SHP77 (cell line): ENCODE results near the gene NAXD.
"Not testable (repeated sequence)": the region's sequence is repeated elsewhere in the genome, so short reads cannot be mapped to it uniquely, and the experiment has no call there.

Experiments
- DNase-seq, 2 experiments: peaks; one replicate each; lab custom pipeline; 2025; lab: John Stamatoyannopoulos, UW

Gene NAXD

DNA sequence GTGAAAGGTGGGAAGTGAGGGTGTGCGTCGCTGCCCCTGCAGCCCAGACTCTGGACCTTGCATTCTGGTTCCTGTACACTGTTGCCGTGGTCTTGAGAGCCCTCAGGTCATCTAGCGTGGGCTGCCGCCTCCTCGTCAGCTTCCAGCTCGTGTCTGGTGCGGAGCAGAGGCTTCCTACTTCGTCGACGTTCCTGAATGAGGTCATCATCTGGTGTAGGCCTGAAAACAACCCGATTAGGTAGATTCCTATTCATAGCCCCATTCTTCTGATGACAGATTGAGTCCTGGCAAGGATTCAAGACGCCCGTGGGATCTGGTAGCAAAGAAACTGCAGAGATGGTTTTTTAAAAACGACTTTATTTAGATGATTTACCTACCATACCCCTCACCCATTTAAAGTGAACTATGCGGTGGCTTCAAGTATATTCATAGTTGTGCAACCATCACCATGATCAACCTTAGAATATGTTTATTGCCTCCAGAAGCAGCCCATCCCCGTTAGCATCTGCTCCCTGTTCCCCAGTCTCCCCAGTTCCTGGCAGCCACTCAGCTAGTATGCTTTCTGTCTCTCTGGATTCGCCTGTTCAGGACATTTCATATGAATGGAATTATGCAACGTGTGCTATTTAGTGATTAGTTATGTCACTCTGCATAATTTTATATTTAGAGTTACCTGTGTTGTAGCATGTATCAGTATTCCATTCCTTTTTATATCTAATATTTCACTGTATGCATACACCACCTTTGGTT is 13.8 kb downstream of the NAXD start:
- no peak for DNase-seq

DNA sequence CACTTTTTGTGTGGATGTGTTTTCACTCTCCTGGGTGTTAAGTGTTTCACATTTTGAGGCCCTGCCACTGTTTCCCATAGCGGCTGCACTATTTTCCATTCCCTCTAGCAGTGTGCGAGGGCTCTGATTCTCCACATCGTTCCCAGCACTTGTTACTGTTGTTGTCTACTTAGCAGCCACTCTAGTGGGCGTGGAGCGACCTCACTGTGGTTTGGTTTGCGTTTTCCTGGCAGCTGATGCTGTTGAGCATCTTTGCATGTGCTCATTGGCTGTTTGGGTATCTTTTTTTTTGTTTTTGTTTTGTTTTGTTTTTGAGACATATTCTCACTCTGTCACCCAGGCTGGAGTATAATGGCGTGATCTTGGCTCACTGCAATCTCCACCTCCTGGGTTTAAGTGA is 14.4 kb downstream of the NAXD start:
- DNase-seq: no peak

DNA sequence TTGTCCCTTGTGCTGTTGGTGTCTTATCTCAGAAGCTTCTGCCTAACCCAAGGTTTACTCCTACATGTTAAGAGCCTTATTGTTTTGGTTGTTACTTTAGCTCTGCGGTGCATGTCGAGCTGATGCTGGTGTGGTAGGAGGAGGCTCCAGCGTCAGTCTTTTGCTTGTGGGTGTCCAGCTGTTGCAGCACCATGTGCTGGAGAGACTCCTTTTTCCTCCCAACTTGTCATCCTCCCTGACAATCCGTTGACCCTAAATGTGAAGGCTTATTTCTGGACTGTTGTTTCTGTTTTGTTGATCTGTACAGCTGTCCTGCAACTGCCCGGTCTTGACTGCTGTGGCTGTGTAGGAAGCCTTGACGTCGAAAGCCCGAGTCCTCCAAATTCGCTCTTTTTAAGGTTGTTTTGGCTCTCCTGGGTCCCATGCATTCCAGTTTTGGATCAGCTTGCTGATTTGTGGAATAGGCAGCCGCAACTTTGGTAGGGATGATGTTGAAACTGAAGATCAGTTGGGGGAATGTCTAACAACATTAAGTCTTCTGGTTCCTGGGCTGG is 15.3 kb downstream of the NAXD start:
- DNase-seq: no peak

DNA sequence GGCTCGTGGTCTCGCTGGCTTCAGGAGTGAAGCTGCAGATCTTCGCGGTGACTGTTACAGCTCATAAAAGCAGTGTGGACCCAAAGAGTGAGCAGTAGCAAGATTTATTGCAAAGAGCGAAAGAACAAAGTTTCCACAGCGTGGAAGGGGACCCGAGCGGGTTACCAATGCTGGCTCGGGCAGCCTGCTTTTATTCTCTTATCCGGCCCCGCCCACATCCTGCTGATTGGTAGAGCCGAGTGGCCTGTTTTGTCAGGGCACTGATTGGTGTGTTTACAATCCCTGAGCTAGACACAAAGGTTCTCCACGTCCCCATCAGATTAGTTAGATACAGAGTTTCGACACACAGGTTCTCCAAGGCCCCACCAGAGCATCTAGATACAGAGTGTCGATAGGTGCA is 16.9 kb downstream of the NAXD start:
- DNase-seq: not testable (repeated sequence)

DNA sequence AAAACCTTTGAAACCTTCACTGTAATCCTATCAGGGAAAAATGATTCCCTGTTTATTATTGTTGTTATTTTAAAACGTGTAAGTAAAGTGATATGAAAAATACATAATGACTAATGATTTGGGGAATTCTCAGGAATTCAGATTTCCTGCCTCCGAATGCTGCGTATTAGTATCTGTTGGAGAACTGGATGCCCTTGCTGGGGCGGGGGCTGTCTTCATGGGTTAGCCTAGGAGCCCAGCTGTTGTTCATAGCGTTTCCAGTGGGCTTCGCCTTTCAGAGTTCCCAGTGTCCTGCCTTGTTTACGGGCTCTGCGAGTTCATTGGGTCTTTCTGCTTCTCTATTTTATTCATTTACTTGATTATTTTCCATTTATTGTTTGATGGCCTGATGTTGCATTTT is 18.4 kb downstream of the NAXD start:
- no peak for DNase-seq

DNA sequence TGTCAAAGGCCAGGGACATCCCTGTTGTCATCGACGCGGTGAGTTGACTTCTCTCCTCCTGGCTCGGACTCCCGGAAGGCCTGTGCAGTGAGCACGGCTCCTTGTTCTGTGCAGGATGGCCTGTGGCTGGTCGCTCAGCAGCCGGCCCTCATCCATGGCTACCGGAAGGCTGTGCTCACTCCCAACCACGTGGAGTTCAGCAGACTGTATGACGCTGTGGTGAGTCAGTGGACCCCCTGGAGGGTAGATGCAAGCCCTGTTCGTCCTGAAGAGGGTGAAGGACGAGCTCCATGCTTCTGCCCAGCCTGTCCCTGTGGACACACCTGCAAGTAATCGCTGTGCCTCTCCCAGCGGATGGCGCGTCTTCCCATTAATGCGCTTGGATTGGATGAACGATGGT is 19.2 kb downstream of the NAXD start:
- DNase-seq: no peak

DNA sequence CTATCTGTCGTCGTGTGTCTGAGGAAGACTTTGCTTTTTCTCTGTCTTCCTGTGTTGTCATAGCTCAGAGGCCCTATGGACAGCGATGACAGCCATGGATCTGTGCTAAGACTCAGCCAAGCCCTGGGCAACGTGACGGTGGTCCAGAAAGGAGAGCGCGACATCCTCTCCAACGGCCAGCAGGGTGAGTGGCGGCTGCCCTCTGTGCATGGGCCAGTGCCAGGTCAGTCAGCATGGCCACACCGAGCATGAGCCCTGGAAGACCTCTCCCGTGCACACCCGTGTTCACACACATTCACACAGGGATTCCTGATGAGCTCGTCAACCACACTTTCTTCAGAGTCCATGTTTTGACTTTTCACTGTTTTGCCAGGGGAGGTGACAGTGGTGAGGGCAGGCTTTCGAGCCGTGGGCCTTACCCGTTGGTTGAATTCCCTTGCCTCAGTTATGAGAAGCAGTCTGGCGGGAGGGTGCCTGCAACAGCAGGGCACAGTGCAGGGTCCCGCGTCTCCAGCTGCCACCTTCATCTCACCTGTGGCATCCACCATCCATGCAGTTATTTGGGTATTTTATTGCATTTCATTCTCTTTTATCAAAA is 20.2 kb downstream of the NAXD start:
- DNase-seq: no peak

DNA sequence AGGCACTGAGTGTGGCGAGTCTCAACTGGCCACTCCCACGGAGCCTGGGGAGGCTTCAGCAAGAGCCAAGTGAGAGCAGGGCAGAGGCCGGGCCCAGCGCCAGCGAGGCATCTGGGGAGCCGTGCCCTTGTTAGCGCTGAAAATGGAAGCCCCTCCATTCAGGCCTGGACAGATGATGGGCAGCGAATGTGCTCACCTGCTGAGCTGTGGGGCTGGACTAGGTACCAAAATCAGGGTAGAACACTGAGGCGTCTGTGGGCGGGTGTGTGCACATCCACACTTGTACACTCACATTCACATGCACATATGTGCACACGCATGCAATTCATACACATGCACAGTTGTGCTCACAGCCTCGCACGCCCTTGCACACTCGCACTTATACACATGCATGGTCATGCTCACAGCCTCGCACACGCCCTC is 20.7 kb downstream of the NAXD start:
- no peak for DNase-seq

DNA sequence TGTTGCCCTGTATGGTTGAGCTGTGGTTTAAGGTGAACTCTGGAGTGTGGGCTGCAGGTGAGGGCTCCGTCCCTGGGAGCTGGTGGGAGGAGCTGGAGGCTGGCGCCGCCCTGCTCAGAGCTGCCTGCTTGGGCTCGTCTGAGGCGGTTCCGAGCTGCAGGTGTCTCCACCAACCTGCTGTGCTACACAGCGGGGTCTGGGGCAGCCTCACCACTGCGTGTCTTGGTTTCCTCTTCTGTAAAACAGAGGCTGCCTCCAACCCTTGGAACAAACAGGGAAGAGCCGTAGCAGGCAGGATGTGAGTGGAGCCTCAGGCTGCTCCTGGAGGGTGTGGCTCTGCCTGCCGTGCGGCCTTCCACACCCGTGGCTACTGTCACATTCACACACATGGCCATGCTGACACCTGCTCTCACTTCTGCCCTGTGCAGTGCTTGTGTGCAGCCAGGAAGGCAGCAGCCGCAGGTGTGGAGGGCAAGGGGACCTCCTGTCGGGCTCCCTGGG is 21.4 kb downstream of the NAXD start:
- DNase-seq: no peak

DNA sequence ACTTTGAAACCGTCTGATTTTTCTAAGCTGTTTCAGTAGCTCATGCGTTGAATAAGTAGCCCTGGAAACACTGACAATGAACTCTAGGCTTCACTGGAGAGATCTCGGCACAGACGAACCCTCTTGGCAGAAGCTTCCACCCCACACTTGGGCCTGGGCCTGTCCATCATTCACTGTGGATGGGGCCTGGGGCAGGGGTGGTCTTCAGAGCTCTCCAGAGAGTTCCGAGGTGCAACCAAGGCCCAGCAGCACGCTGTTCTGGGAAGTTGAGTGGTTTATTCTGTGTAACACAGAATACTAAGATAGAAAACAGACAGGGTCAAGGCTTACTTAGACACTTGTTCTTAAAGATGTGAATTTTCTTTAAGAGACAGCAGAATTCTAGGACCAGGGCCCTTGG is 21.9 kb downstream of the NAXD start:
- no peak for DNase-seq

DNA sequence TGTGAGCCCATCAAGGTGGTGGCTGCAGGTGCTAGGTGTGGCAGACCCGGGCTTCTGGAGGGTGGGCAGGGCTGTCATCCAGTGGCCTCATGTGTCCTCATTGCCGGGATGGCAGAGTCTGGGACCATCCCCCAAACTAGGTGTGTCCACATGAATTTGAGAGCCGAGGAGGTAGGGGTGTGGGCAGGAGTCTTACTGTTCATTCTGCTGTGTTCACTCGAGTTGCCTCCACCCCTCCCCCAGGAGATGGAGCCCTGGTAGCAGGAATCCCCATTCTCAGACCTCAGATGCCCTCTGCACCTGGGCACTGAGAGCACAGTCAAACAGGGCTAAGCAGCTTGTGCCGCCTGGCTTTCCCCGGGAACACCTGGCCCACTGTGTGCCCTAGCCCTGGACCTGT is 22.4 kb downstream of the NAXD start:
- DNase-seq: peak; percentile 51 to 78

DNA sequence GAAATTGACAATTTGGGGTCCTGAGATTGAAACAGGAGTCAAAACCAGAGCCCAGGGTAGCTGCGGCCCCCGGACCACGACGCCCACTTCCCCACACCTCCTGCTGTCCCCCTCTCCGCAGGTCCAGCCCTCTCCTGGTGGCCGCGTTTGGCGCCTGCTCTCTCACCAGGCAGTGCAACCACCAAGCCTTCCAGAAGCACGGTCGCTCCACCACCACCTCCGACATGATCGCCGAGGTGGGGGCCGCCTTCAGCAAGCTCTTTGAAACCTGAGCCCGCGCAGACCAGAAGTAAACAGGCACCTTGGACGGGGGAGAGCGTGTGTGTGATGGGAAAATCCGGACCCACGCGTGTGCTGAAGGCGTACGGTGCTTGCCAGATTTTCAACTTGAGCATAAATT is 22.9 kb downstream of the NAXD start:
- DNase-seq: no peak

DNA sequence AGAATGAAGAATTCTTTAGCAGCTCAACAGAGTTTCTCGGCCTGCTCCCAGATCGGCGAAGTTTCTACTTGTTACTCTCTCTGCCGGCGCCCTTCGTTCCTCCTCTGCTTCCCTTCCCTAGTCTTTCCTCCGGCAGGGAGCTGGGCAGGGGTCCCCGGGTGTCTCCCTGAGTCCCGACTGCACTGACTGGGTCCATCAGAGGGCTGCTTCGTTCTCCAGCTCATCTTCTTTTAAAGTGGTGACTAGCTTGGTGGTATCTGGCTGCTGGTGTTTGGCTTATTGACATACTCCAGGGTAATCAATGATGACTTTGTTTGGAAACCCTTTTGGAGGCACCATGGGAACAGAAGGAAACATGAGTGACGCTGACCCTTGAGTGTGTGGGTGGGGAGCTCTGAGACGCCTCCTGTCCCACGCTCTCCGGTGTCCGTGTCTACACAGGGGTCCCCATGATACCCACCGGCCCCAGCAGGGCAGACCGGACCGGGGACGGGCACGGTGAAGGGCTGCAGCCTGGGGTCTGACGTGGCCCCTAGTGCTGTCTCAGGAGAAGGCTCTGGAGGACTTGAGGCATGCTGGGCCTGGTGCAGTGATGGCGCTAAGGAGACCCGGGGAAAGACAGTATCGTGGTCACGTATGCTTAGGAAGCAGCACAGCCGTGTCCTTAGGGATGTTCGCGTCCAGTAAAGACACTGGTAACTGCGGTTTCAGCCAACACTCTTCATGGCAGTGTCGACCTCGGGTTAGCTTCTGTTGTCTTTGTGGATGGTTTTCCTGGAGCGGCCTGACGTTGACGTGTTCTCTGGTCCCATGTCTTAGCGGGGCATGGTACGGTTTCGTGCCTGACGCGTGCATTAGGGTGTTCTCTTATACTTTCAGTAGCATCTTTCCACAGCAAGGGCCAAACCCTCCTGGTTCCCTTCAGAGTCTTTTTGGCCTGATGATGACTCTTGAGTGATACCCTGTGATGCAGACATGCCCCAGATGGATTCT is 23.8 kb downstream of the NAXD start:
- no peak for DNase-seq

DNA sequence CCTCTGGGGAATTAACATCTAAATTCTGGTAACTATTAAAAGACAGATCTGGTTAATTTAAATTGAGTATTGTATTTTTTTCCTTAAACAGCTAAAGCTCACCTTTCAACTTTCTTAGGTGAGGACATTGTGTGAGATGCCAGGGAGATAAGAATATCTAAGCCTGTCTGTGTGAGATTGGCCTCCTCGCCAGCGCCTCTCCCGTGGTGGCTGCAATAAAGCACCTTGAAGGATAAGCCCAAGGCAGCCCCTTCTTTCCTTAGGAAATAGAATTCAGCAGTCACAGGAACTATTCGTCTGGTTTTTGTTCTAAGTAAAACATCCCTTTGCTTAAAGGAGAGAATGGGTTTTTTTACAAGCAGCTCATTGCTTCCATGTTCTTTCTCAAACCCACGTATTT is 24.6 kb downstream of the NAXD start:
- no peak for DNase-seq

DNA sequence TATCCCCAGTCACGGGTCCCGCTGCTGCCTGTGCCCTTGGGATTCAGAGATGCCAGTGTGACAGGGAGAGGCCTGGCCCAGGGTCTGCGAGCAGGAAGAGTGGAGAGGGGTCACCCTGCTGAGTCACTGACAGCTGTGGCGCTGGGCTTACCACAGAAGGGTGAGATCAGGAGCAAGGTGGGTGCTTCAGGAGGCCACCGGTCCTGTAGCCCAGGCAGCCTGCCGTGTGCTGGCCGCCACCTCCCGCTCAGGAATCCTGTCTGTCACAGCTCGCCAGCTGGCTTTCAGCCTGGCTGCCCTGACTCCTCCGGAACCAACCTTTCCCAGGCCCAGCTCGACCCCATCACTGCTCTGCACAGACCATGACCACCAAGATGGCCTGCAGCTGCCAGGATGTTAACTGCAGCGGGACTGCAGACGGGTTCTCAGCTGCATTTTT is 25.3 kb downstream of the NAXD start:
- peak; percentile 63 to 84 for DNase-seq

DNA sequence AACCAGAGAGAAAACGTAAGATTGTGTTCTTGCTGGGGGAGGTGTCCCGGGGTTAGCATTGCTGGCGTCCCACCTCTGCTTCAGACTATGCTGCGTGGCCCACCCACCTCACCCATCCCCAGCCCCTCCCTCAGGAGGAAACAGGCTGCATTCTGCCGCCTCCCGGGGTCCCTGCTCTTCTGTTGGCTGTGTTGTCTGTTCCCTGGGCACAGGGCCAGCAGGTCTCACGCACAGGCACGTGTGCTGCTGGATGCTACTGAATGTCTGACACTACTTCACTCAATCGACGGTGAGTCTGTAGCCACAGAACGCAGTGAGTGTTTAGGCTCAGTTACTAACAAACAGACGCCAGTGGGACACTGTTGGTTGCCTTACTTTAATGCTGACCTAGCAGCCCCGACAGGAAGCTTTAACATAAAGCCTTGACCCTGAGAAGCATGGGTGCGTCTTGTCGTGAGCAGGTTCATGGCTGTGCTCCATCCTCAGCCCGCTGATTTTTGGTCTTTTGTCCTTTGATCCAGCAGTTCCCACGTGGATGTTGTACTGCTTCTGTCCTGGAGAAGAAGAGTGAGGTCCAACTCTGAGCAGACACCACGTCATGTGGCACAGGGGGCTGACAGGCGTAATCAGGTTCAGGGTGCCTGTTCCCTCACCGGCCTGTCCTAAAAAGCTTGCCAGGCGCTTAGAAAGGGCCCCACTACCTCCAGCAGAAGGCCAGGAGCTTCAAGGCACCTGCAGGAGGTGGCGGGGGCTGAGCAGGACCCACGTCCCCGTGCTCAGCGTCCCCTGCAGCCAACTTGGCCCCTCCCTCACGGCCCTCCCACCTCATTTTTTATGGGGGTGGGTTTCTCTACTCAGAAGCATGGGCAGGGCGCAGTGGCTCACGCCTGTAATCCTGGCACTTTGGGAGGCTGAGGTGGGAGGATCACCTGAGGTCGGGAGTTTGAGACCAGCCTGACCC is 26.0 kb downstream of the NAXD start:
- peak; percentile 89 to 92 for DNase-seq

DNA sequence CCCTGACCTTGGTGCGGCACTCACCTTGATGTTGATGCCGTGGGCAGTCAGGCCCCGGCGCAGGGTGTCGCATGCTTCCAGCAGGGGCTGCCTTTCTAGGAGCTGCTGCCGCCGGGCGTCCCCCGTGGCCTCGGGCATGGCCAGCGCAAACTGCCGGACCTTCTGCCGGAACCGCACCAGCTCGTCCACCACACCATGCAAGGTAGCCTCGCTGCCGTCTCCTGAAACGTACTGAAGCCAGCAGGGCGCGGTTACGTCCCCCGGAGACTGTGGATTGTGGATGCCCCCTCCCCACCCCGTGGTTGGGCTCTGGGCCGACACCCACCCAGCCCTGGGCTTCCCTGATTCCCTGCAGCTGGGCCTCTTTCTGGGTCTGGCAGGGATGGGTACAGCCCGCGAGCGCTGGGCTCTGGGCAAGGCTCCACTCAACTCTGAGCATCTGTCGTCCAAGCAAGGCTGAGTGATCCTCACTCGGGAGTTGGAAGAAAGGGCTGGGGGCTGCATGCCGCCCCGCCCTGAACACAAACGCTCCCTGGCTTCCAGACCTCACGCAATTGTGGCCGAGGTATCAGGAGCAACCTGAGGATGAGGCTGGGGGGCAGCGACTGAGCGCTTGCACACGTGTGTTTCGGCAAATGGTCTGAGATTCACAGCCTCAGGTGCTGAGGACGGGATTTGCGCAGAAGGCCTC is 27.1 kb downstream of the NAXD start:
- DNase-seq: no peak

DNA sequence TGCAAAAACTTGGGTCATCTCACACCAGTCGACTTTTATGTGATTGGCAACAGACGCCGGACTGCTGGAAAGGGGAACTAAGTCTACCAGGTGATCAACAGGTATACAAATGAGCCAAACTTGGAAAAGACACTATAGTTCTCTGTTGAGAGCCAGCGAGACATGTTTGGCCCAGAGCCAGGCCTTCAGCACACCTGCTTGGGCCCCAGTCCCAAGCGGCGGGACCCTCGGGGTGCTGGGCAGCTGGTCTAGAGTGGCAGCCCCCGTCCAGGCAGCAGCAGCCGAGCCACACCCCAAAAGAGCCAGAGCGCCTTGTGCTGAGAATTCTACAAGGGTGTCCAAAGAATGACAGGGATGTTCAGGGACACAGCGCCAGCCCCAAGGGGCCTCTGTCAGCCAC is 28.0 kb downstream of the NAXD start:
- DNase-seq: no peak

DNA sequence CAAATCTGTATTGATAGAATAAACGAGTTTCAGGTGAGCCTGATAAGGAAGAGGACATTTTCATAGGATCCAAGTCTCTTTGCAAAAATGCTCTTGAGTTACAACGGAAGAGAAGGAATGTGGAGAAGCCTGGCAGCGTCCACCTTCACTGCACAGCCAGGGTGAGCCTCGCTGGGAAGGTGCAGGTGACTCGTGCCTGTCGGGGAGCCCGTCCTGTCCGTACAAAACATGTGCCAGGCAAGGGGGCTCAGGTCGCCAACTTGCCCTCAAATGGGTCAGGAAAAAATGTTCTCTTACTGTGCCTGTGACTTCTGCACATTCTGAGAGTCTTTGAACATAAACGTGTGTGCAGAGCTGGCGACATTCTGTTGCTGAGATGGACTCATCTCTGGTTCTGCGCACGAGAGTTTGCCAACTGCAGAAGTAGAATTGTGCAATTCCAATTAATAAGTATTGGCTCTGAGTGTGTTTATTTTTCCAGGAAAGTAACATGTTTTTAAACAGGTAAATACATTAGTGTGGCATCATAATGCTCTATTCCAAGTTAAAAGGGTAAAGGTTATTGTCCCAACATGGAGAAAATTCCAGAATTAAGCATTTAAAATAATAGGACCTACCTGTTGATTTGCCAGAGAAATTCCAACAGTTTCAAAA is 28.6 kb downstream of the NAXD start:
- DNase-seq: no peak
